ENCODE data around the gene ZSCAN12. TPM values are rescaled to one million over a fixed set of nuclear protein-coding genes. Genes with fewer than 3 reads are reported as not detected.

Gene ZSCAN12
- total and polyA plus RNA-seq, 10 of the 15 experiments (the other 5 are each of a cell fraction or from before 2014, with no cell fraction given): 1.2 to 12.2 (median 7.4) TPM

DNA sequence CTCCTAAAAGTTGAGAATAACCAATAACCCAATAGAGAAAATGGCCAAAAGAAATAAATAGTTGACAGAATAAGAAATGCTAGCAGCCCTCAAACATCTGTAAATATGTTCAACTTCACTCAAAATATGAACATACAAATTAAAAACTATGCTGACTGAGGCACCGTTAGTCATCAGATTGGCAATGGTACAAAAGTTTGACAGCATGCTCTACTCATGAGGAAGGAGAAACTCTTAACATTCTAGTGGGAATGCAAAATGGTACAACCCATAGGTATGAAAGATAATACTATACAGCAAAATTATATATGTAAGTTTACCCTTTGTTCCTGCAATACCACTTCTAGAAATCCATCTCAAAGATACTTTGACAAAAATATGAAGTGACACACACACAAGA is 1.6 kb upstream of the ZSCAN12 start (continued):
- TF ChIP-seq RAD51 (IDR thresholded peaks at IDR 0.05) (no peak), GATAD2B (conservative IDR thresholded peaks at IDR 0.05; ENCODE audit: low read depth) (no peak), RELA (IDR thresholded peaks at IDR 0.05; ENCODE audit: borderline replicate concordance, partially characterized antibody) (no peak), MTA2 (IDR thresholded peaks at IDR 0.05; ENCODE audit: low read depth) (no peak), GABPA (IDR thresholded peaks at IDR 0.05; ENCODE audit: low read depth) (no peak), ZNF622 (IDR thresholded peaks at IDR 0.05) (no peak), YBX1 (IDR thresholded peaks at IDR 0.05) (no peak), NFIC (IDR thresholded peaks at IDR 0.05; ENCODE audit: low read depth, low read length) (no peak), RBBP5 (conservative IDR thresholded peaks at IDR 0.05) (no peak), MYC (IDR thresholded peaks at IDR 0.05; ENCODE audit: insufficient read depth, insufficient read length, insufficient replicate concordance, low read length, severe bottlenecking) (no peak), SP1 (IDR thresholded peaks at IDR 0.05; ENCODE audit: low read depth, low read length) (no peak)

- RAD21 ChIA-PET (ENCODE audit: unreplicated experiment): no interaction called here
- FAIRE-seq: no peak
Observed at GRCh38 chr6:28400122-28400451, 540 bp upstream of the ZSCAN12 start.

More at GRCh38 chr6:28400122-28400451, 540 bp upstream of the ZSCAN12 start:
- ChIA-PET SMC1A (ENCODE audit: uncharacterized antibody, unreplicated experiment) (interaction anchor here (0.9 kb wide), 1 partner anchor 18 kb away, joined by 3 read pairs; no protein-coding TSS in a partner anchor), POLR2A (interaction anchor here (1.5 kb wide), 1 partner anchor 17 kb away, joined by 7 read pairs; no protein-coding TSS in a partner anchor), CTCF (no interaction called here)
- Histone ChIP-seq H3K27me3 (replicated peaks in 1 of 2; ENCODE audit: control insufficient read depth in 2 of 2, insufficient read depth in 2 of 2, low read length in 1 of 2) (no peaks in the 10 kb centered on the region), H3K9ac (ENCODE audit: control insufficient read depth, insufficient read depth, low read length) (peak overlapping the region; percentile 98), H3K4me2 (ENCODE audit: control insufficient read depth, insufficient read depth) (peak overlapping the region; percentile 86), H3K4me1 (ENCODE audit: control insufficient read depth, insufficient read depth, low read length) (peaks cover 4% of the 10 kb centered on the region), H3K79me2 (ENCODE audit: control insufficient read depth, insufficient read depth, low read length) (peaks cover 48% of the 10 kb centered on the region), H3K36me3 (ENCODE audit: control insufficient read depth in 2 of 2, insufficient read depth in 2 of 2, low read length in 1 of 2) (peaks cover 0 to 3% of the 10 kb centered on the region in 2 experiments; a peak in 1 of 4 replicates), H4K20me1 (ENCODE audit: control insufficient read depth, insufficient read depth) (no peaks in the 10 kb centered on the region), H3K27ac (ENCODE audit: control insufficient read depth, insufficient read depth) (peak overlapping the region; percentile 97), H2AFZ (ENCODE audit: control insufficient read depth, low read depth, low read length) (peak overlapping the region; percentile 99), H3K4me3 (peak overlapping the region; percentile 80), H3K9me3 (replicated peaks; ENCODE audit: control insufficient read depth, insufficient read depth, low read length) (no peaks in the 10 kb centered on the region)
- TF ChIP-seq PAX8 (IDR thresholded peaks at IDR 0.05): 0 out of 2 replicates have a peak, but pooled peaks have one; percentile 17
- no peak for TF ChIP-seq SIX5 (IDR thresholded peaks at IDR 0.05; ENCODE audit: low read depth, low read length, severe bottlenecking)
- TF ChIP-seq E2F4 (IDR thresholded peaks at IDR 0.05; ENCODE audit: low read depth, low read length): no peak
- TF ChIP-seq SKIL (IDR thresholded peaks at IDR 0.05; ENCODE audit: low read depth, poor library complexity, severe bottlenecking): peak; percentile 1
- TF ChIP-seq STAT3 (IDR thresholded peaks at IDR 0.05; ENCODE audit: low read depth, low read length): no peak
- DNase-seq (ENCODE audit: low read depth, low spot score) (no peak), ATAC-seq (no peak)
- in situ Hi-C loops (cut with MboI): no loop called here
- WGBS (ENCODE audit: insufficient coverage, insufficient replicate concordance, low lambda C conversion rate, missing lambda C conversion rate): 12% methylated on average over 8 of the region's 8 CpGs
- intact Hi-C loops (cut with micrococcal nuclease; ENCODE audit: unreplicated experiment): no loop called here
- BruUV-seq (replicated peaks): TSS peak; percentile 98

Measured in GM12878 (cell line).